ENCODE results near the gene ACTL9. TPM values are rescaled to one million over a fixed set of nuclear protein-coding genes. Genes with fewer than 3 reads are reported as not detected.

The ACTL9 gene
- total and polyA plus RNA-seq, 2 of the 13 experiments (the other 11 are each of a cell fraction or from before 2014, with no cell fraction given): not detected

DNA sequence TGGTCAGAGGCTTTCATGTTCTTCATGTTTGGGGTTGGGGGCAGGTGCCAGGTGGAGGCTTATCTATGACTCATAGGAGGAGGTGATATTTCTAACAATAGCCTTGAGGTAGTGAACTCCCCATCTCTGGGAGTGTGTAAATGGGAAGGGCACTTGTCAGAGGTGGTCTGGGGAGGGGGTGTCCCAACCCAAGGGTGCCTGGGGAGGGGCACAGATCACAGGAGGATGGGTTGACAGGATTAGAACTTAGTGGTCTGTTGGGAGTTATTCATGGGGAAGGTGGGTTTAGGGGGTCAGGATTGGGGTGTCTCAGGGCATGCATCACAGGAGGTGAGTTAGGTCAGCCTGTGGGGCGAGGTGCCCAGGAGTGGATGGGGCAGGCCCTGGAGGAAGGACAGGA is 1.6 kb downstream of the ACTL9 start:
- WGBS (ENCODE audit: low lambda C conversion rate): 0% methylated on average over 1 of the region's 1 CpG
- ATAC-seq (no peak), DNase-seq (ENCODE audit: low spot score) (no peak), FAIRE-seq (no peak)
- Histone ChIP-seq H3K4me3 (replicated peaks in 1 of 3; ENCODE audit: insufficient read depth in 1 of 3, low read depth in 2 of 3, low read length in 3 of 3) (no peak overlapping the region), H3K9me3 (ENCODE audit: low read length) (no peaks in the 10 kb centered on the region), H3K27me3 (ENCODE audit: control insufficient read depth in 1 of 2, insufficient read depth in 2 of 2, low read length in 2 of 2) (peaks cover 0 to 2% of the 10 kb centered on the region in 2 experiments; a peak in 1 of 5 replicates), H3K4me2 (ENCODE audit: low read depth, low read length) (no peak overlapping the region), H2AFZ (ENCODE audit: low read length) (no peak overlapping the region), H4K20me1 (ENCODE audit: insufficient read depth, low read length) (no peaks in the 10 kb centered on the region), H3K4me1 (ENCODE audit: insufficient read depth, low read length) (no peaks in the 10 kb centered on the region), H3K79me2 (ENCODE audit: insufficient read depth, low read length) (no peaks in the 10 kb centered on the region), H3K9ac (ENCODE audit: insufficient read depth, low read depth, low read length) (no peak overlapping the region), H3K36me3 (replicated peaks in 1 of 2; ENCODE audit: control insufficient read depth in 1 of 2, insufficient read depth in 2 of 2, low read length in 2 of 2) (no peaks in the 10 kb centered on the region), H3K27ac (ENCODE audit: extremely low read length, insufficient read depth, low read length) (no peak overlapping the region)
- CTCF ChIA-PET (ENCODE audit: low intra/inter-chr PET ratio, low total read pairs): no interaction called here
- POLR2A ChIA-PET: no interaction called here
- intact Hi-C loops (cut with micrococcal nuclease; ENCODE audit: unreplicated experiment): no loop called here
- in situ Hi-C loops (cut with HindIII; ENCODE audit: extremely low pct_ligation_motif_present, low pct_unique_long_range_greater_than_20kb): no loop called here
- TF ChIP-seq EEA1 (CRISPR knock-in tag; IDR thresholded peaks at IDR 0.05; ENCODE audit: borderline replicate concordance): no peak
- TF ChIP-seq SP4 (CRISPR knock-in tag; IDR thresholded peaks at IDR 0.05): no peak
- TF ChIP-seq, protein P1, sequence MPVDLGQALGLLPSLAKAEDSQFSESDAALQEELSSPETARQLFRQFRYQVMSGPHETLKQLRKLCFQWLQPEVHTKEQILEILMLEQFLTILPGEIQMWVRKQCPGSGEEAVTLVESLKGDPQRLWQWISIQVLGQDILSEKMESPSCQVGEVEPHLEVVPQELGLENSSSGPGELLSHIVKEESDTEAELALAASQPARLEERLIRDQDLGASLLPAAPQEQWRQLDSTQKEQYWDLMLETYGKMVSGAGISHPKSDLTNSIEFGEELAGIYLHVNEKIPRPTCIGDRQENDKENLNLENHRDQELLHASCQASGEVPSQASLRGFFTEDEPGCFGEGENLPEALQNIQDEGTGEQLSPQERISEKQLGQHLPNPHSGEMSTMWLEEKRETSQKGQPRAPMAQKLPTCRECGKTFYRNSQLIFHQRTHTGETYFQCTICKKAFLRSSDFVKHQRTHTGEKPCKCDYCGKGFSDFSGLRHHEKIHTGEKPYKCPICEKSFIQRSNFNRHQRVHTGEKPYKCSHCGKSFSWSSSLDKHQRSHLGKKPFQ (CRISPR knock-in tag; IDR thresholded peaks at IDR 0.05; ENCODE audit: insufficient replicate concordance): no peak
- no peak for TF ChIP-seq CC2D1A (CRISPR knock-in tag; IDR thresholded peaks at IDR 0.05)
- no peak for TF ChIP-seq ZMAT3 (CRISPR knock-in tag; conservative IDR thresholded peaks at IDR 0.05)
- TF ChIP-seq, protein P2, sequence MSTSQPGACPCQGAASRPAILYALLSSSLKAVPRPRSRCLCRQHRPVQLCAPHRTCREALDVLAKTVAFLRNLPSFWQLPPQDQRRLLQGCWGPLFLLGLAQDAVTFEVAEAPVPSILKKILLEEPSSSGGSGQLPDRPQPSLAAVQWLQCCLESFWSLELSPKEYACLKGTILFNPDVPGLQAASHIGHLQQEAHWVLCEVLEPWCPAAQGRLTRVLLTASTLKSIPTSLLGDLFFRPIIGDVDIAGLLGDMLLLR (CRISPR knock-in tag; IDR thresholded peaks at IDR 0.05): no peak
- no peak for TF ChIP-seq NCOA2 (CRISPR knock-in tag; IDR thresholded peaks at IDR 0.05)
- TF ChIP-seq ZNF7 (CRISPR knock-in tag; IDR thresholded peaks at IDR 0.05): no peak
- TF ChIP-seq, protein P3, sequence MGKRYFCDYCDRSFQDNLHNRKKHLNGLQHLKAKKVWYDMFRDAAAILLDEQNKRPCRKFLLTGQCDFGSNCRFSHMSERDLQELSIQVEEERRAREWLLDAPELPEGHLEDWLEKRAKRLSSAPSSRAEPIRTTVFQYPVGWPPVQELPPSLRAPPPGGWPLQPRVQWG (CRISPR knock-in tag; IDR thresholded peaks at IDR 0.05; ENCODE audit: borderline replicate concordance, low read depth): no peak
- no peak for TF ChIP-seq ZNF33A (CRISPR knock-in tag; IDR thresholded peaks at IDR 0.05; ENCODE audit: borderline replicate concordance)
- TF ChIP-seq CAMTA2 (CRISPR knock-in tag; IDR thresholded peaks at IDR 0.05; ENCODE audit: borderline replicate concordance): no peak
- no peak for TF ChIP-seq ZBTB38 (CRISPR knock-in tag; IDR thresholded peaks at IDR 0.05)
- no peak for TF ChIP-seq ZNF878 (CRISPR knock-in tag; IDR thresholded peaks at IDR 0.05)
- TF ChIP-seq ZNF562 (CRISPR knock-in tag; IDR thresholded peaks at IDR 0.05; ENCODE audit: borderline replicate concordance): no peak
- no TSS peak for BruUV-seq (replicated peaks)

Measured in HepG2 (cell line).